H1 (cell line): ENCODE measurements around the gene PVR.

Experiments
- EZH2 ChIP-seq: fragments of 200-600 bp; sonication (generic); IDR thresholded peaks from 2 replicates; pipeline ENCODE4 v1.7.1; 2012; ENCODE audit warnings: low read depth, mild to moderate bottlenecking, moderate library complexity, low read length, inconsistent platforms; ENCODE audit not compliant: severe bottlenecking
- GTF2F1 ChIP-seq: IDR thresholded peaks from 2 replicates; pipeline ENCODE4 v1.6.1; 2012; ENCODE audit warnings: low read depth, low read length, improper control_type of control experiment, borderline replicate concordance
- JUN ChIP-seq: IDR thresholded peaks from 2 replicates; pipeline ENCODE4 v1.6.1; 2011; ENCODE audit warnings: low read depth, mild to moderate bottlenecking, improper control_type of control experiment, low read length
- MAFK ChIP-seq: IDR thresholded peaks from 2 replicates; pipeline ENCODE4 v1.6.1; 2012; ENCODE audit warnings: low read depth, mild to moderate bottlenecking, improper control_type of control experiment, low read length
- RAD21 ChIP-seq, 2 experiments: IDR thresholded peaks in 1 of 2; conservative IDR thresholded peaks in 1 of 2; 2 replicates each; pipeline ENCODE4 v1.6.1; 2011; ENCODE audit warnings: low read depth in 2 of 2, low read length in 2 of 2, improper control_type of control experiment in 1 of 2, inconsistent platforms in 1 of 2, mild to moderate bottlenecking in 1 of 2, moderate library complexity in 1 of 2
- TAF1 ChIP-seq: IDR thresholded peaks from 2 replicates; pipeline ENCODE4 v1.6.1; 2011; ENCODE audit warnings: mild to moderate bottlenecking, low read depth, low read length
- TF ChIP-seq, protein P1 (sequence below), 3 experiments: IDR thresholded peaks; 1 replicate in 2 of 3; 2 replicates in 1 of 3; pipeline versions ENCODE4 v1.5.1 to v1.6.1; 2011; ENCODE audit warnings: low read length in 3 of 3, mild to moderate bottlenecking in 3 of 3, inconsistent platforms in 2 of 3, low read depth in 1 of 3, moderate library complexity in 1 of 3; ENCODE audit not compliant: insufficient read depth in 1 of 3; ENCODE audit errors: control extremely low read depth in 1 of 3

DNA sequence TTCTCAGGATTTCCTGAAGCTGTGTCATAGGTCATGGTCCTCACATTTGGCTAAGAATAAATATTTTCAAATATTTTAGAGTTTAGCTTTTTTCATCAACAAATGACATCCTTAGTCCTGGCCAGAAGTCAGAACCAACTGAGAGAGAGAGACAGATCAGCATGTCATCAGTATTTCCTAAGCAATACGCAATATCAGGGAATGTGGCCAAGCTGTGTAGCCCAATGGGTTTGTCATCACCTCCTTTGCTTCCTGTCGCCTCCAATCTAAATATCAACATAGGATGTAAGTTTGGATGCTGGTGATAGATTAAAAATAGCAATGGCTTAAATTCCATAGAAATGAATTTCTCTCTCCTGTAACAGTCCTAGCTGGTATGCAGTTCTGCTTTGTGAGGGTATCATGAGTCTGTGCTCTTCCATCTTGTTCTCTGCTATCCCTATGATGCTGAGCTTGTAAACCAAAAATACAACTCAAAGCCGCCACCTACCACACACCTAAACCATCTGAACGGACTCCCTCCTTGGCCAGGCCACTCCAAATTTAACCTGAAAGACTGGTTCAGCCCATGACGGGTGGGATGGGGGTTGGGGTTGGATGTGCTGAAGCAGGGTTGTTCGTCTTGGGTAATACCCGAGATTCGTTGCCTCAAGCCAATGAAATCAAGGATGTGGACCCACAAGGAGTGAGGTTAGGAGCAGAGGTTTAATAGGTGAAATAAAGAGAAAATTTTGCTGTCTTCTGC lies 40.3 kb upstream of the PVR start:
- TF ChIP-seq RAD21 (IDR thresholded peaks at IDR 0.05 in 1 of 2, conservative IDR thresholded peaks at IDR 0.05 in 1 of 2; ENCODE audit: low read depth in 2 of 2, low read length in 2 of 2) (no peak), JUN (no peak), TAF1 (no peak), MAFK (no peak), GTF2F1 (no peak), EZH2 (no peak)
- TF ChIP-seq, protein P1, sequence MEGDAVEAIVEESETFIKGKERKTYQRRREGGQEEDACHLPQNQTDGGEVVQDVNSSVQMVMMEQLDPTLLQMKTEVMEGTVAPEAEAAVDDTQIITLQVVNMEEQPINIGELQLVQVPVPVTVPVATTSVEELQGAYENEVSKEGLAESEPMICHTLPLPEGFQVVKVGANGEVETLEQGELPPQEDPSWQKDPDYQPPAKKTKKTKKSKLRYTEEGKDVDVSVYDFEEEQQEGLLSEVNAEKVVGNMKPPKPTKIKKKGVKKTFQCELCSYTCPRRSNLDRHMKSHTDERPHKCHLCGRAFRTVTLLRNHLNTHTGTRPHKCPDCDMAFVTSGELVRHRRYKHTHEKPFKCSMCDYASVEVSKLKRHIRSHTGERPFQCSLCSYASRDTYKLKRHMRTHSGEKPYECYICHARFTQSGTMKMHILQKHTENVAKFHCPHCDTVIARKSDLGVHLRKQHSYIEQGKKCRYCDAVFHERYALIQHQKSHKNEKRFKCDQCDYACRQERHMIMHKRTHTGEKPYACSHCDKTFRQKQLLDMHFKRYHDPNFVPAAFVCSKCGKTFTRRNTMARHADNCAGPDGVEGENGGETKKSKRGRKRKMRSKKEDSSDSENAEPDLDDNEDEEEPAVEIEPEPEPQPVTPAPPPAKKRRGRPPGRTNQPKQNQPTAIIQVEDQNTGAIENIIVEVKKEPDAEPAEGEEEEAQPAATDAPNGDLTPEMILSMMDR (IDR thresholded peaks at IDR 0.05; ENCODE audit: control extremely low read depth in 1 of 3, insufficient read depth in 1 of 3, low read depth in 1 of 3, low read length in 3 of 3), result no peak
